GM23338 (cell line): ENCODE results near the gene FEN1. TPM values are rescaled to one million over a fixed set of nuclear protein-coding genes. Genes with fewer than 3 reads are reported as not detected.

Experiments
- ATAC-seq: fragments of 200-7000 bp; cut with Tn5 transposase; 3 replicates; pipeline ENCODE4 v1.9.1; 2020
- DNase-seq: peaks from one replicate; pipeline ENCODE4 v3.0.0-alpha.2; 2015; ENCODE audit warnings: low spot score
- H2AFZ ChIP-seq: fragments of 200-600 bp; sonication (generic); 2 replicates; pipeline ENCODE4 v1.8.0; 2016; ENCODE audit warnings: antibody characterized with exemption, mild to moderate bottlenecking, moderate library complexity
- H3F3A ChIP-seq: fragments of 200-600 bp; sonication (generic); replicated peaks from 2 replicates; pipeline ENCODE4 v1.8.0; 2017; ENCODE audit warnings: antibody characterized with exemption, mixed run types, low read depth
- H3K27ac ChIP-seq: fragments of 200-600 bp; sonication (generic); 2 replicates; pipeline ENCODE4 v1.6.1; 2016; ENCODE audit warnings: low read depth
- H3K27me3 ChIP-seq: fragments of 200-600 bp; sonication (generic); 2 replicates; pipeline ENCODE4 v1.8.0; 2016; ENCODE audit warnings: mild to moderate bottlenecking, mixed run types, moderate library complexity; ENCODE audit not compliant: insufficient read depth
- H3K36me3 ChIP-seq: fragments of 200-600 bp; sonication (generic); 2 replicates; pipeline ENCODE4 v1.8.0; 2016; ENCODE audit warnings: mild to moderate bottlenecking; ENCODE audit not compliant: insufficient read depth
- H3K4me1 ChIP-seq: fragments of 200-600 bp; sonication (generic); 2 replicates; pipeline ENCODE4 v1.8.0; 2016; ENCODE audit warnings: mild to moderate bottlenecking, moderate library complexity; ENCODE audit not compliant: insufficient read depth
- H3K4me2 ChIP-seq: fragments of 200-600 bp; sonication (generic); 2 replicates; pipeline ENCODE4 v1.7.1; 2017; ENCODE audit warnings: mixed run types
- H3K4me3 ChIP-seq: fragments of 200-600 bp; sonication (generic); 2 replicates; pipeline ENCODE4 v1.6.1; 2016; ENCODE audit warnings: mixed run types
- H3K79me2 ChIP-seq: fragments of 200-600 bp; sonication (generic); replicated peaks from 2 replicates; pipeline ENCODE4 v1.8.0; 2017; ENCODE audit warnings: mild to moderate bottlenecking; ENCODE audit not compliant: insufficient read depth
- H3K9me2 ChIP-seq: fragments of 200-600 bp; sonication (generic); 2 replicates; pipeline ENCODE4 v1.8.0; 2017; ENCODE audit not compliant: insufficient read depth
- H4K20me1 ChIP-seq: fragments of 200-600 bp; sonication (generic); replicated peaks from 2 replicates; pipeline ENCODE4 v1.8.0; 2017; ENCODE audit warnings: mild to moderate bottlenecking; ENCODE audit not compliant: insufficient read depth
- H3K27ac Mint-ChIP-seq: 2 replicates; pipeline ENCODE4 v1.8.0; 2020; ENCODE audit warnings: inconsistent platforms, mild to moderate bottlenecking, moderate library complexity, mixed read lengths
- H3K27me3 Mint-ChIP-seq: 3 replicates; pipeline ENCODE4 v1.8.0; 2022; ENCODE audit warnings: low read depth, mild to moderate bottlenecking, moderate library complexity, mixed read lengths, inconsistent platforms; ENCODE audit not compliant: insufficient read depth, poor library complexity
- H3K36me3 Mint-ChIP-seq: 3 replicates; pipeline ENCODE4 v1.8.0; 2021; ENCODE audit warnings: low read depth, mild to moderate bottlenecking, inconsistent platforms, moderate library complexity, mixed read lengths
- H3K4me1 Mint-ChIP-seq: 3 replicates; pipeline ENCODE4 v1.8.0; 2020; ENCODE audit warnings: mild to moderate bottlenecking, inconsistent platforms, mixed read lengths
- H3K4me3 Mint-ChIP-seq: 3 replicates; pipeline ENCODE4 v1.8.0; 2021; ENCODE audit warnings: moderate library complexity, mild to moderate bottlenecking, inconsistent platforms, mixed read lengths
- H3K9me3 Mint-ChIP-seq: 3 replicates; pipeline ENCODE4 v1.8.0; 2020; ENCODE audit warnings: moderate library complexity, mild to moderate bottlenecking, inconsistent platforms, mixed read lengths
- CREB1 ChIP-seq: fragments of 250-450 bp; sonication (Bioruptor Pico); IDR thresholded peaks from 2 replicates; pipeline ENCODE4 v1.5.0; 2020; ENCODE audit warnings: low read depth, mild to moderate bottlenecking, moderate library complexity
- CTCF ChIP-seq, 2 experiments: fragments of 200-600 bp in 1 of 2; sonication (generic) in 1 of 2; conservative IDR thresholded peaks; 2 replicates each; pipeline versions ENCODE4 v1.5.1 to v1.6.1; 2016 to 2017; ENCODE audit warnings: antibody characterized with exemption in 2 of 2, low read depth in 2 of 2, mild to moderate bottlenecking in 2 of 2, moderate library complexity in 1 of 2
- ETS1 ChIP-seq: IDR thresholded peaks from 2 replicates; pipeline ENCODE4 v1.6.1; 2016; ENCODE audit warnings: antibody characterized with exemption
- EZH2 ChIP-seq: fragments of 200-600 bp; sonication (generic); IDR thresholded peaks from one replicate; pipeline ENCODE4 v1.8.0; 2017; ENCODE audit warnings: antibody characterized with exemption, mild to moderate bottlenecking, low read depth; ENCODE audit not compliant: unreplicated experiment
- JUNB ChIP-seq: IDR thresholded peaks from one replicate; pipeline ENCODE4 v1.6.1; 2016; ENCODE audit warnings: antibody characterized with exemption; ENCODE audit not compliant: unreplicated experiment
- NANOG ChIP-seq: IDR thresholded peaks from 2 replicates; pipeline ENCODE4 v1.6.1; 2016; ENCODE audit warnings: antibody characterized with exemption, borderline replicate concordance
- POLR2AphosphoS5 ChIP-seq: IDR thresholded peaks from 2 replicates; pipeline ENCODE4 v1.6.1; 2016; ENCODE audit warnings: antibody characterized with exemption, low read depth
- REST ChIP-seq: IDR thresholded peaks from one replicate; pipeline ENCODE4 v1.6.1; 2018; ENCODE audit warnings: antibody characterized with exemption; ENCODE audit not compliant: unreplicated experiment
- STAT1 ChIP-seq: IDR thresholded peaks from one replicate; pipeline ENCODE4 v1.6.1; 2016; ENCODE audit warnings: antibody characterized with exemption; ENCODE audit not compliant: unreplicated experiment
- ZNF331 ChIP-seq: fragments of 250-450 bp; sonication (Bioruptor Pico); IDR thresholded peaks from 2 replicates; pipeline ENCODE4 v1.5.0; 2020; ENCODE audit warnings: low read depth, mild to moderate bottlenecking, moderate library complexity
- ZNF462 ChIP-seq: fragments of 250-450 bp; sonication (Bioruptor Pico); IDR thresholded peaks from 2 replicates; pipeline ENCODE4 v1.5.0; 2020; ENCODE audit warnings: mild to moderate bottlenecking, moderate library complexity
- polyA plus RNA-seq: library from polyadenylated mRNA; unstranded; fragments of >200 nt; fragmentation: Nextera tagmentation; extraction: Ambion mirVana; gene quantifications from 2 replicates; pipeline ENCODE4 v1.2.1, GENCODE V29; 2016
- total RNA-seq: library from RNA; depleted of rRNA; stranded (reverse); fragments of >200 nt; shearing (Covaris generic); gene quantifications from 2 replicates; pipeline ENCODE4 v1.2.3, GENCODE V29; 2014

FEN1 gene
- total and polyA plus RNA-seq, 2 experiments from 2014 or later, result 85.1 to 89.0 TPM

- no peak for TF ChIP-seq CTCF (conservative IDR thresholded peaks at IDR 0.05; ENCODE audit: low read depth in 2 of 2)
- no peak for TF ChIP-seq JUNB
- no peak for TF ChIP-seq ETS1
- no peak for TF ChIP-seq POLR2AphosphoS5
- TF ChIP-seq REST, result no peak
- no peak for TF ChIP-seq STAT1
- TF ChIP-seq NANOG, result no peak
- TF ChIP-seq CREB1 (CRISPR knock-in tag), result no peak
- no peak for TF ChIP-seq EZH2
- TF ChIP-seq ZNF331 (CRISPR knock-in tag), result no peak
Observed at GRCh38 chr11:61810671-61811175, 18.0 kb downstream of the FEN1 start (continued).

- H3K27me3 Mint-ChIP-seq, result peaks cover 18% of the 10 kb centered on the region
- Histone ChIP-seq H3K79me2 (peaks cover 23% of the 10 kb centered on the region), H3K36me3 (peaks cover 42% of the 10 kb centered on the region), H3F3A (peaks cover 9% of the 10 kb centered on the region), H2AFZ (no peak overlapping the region), H4K20me1 (peaks cover 7% of the 10 kb centered on the region), H3K4me3 (no peak overlapping the region), H3K27me3 (no peaks in the 10 kb centered on the region), H3K9me2 (peaks cover 5% of the 10 kb centered on the region; the same call in 1 of the 2 replicates), H3K27ac (no peak overlapping the region), H3K4me2 (no peak overlapping the region), H3K4me1 (no peaks in the 10 kb centered on the region)
- H3K36me3 Mint-ChIP-seq, result peaks cover 81% of the 10 kb centered on the region
- H3K4me3 Mint-ChIP-seq, result no peak overlapping the region
- H3K4me1 Mint-ChIP-seq, result peaks cover 9% of the 10 kb centered on the region
- TF ChIP-seq POLR2AphosphoS5 (no peak), ZNF462 (CRISPR knock-in tag) (no peak), EZH2 (no peak), NANOG (no peak)
- H3K9me3 Mint-ChIP-seq, result no peaks in the 10 kb centered on the region; the same call in 2 of the 3 replicates
- no peak for ATAC-seq
- no peak overlapping the region for H3K27ac Mint-ChIP-seq
- no peak for DNase-seq
Observed at GRCh38 chr11:61811831-61812230, 19.1 kb downstream of the FEN1 start.
